ENCODE measurements around the gene OCRL. TPM values are rescaled to one million over a fixed set of nuclear protein-coding genes. Genes with fewer than 3 reads are reported as not detected.

Gene OCRL
- total RNA-seq, 3 donors from 2014 or later: 27.0 to 34.5 (median 30.7) TPM

DNA sequence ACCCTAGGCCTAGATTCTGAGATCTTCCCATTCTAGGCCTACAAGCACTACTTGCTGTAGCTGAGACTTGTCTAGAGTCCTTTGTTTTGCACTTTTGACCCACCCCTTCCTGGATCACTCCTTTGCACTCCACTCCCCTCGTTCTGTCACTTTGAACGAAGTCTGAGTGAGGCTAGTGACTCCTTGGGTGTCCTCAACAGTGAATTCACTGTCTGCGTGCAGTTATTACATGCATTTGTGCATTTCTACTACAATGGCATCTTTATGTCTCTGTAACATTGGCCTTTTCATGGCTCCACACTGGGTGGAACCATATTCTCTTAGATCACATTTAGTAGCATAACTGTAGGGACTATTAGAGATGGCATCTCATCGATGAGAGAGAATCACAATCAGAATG lies 50.5 kb downstream of the OCRL start:
- Histone ChIP-seq H3K4me3 (no peak overlapping the region), H3K9me3 (no peaks in the 10 kb centered on the region), H3K4me1 (ENCODE audit: low read depth) (no peaks in the 10 kb centered on the region), H3K36me3 (ENCODE audit: low read depth) (no peaks in the 10 kb centered on the region)
- DNase-seq: no peak
- ATAC-seq: no peak
- intact Hi-C loops (cut with DNase I, micrococcal nuclease): no loop called here
- TF ChIP-seq, protein P1, sequence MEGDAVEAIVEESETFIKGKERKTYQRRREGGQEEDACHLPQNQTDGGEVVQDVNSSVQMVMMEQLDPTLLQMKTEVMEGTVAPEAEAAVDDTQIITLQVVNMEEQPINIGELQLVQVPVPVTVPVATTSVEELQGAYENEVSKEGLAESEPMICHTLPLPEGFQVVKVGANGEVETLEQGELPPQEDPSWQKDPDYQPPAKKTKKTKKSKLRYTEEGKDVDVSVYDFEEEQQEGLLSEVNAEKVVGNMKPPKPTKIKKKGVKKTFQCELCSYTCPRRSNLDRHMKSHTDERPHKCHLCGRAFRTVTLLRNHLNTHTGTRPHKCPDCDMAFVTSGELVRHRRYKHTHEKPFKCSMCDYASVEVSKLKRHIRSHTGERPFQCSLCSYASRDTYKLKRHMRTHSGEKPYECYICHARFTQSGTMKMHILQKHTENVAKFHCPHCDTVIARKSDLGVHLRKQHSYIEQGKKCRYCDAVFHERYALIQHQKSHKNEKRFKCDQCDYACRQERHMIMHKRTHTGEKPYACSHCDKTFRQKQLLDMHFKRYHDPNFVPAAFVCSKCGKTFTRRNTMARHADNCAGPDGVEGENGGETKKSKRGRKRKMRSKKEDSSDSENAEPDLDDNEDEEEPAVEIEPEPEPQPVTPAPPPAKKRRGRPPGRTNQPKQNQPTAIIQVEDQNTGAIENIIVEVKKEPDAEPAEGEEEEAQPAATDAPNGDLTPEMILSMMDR (IDR thresholded peaks at IDR 0.05): no peak

DNA sequence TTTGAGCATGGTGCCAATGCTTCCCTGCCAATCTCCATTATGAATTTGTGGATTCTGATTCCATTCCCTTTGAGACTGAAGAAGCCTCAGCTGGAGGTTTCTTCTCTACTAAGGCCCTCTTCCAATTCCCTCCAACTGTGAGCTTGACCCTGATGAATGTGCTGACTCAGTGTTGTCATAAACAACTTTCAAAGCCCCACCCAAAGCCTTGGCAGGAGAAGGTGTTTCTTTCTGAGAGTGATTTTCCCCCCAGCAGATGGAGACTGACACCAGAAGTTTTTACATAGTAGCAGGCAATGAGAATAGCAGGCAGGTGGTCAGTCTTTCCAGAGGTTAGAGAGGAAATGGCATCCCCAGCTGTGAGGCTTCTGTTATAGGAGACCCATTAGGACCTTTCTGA lies 53.1 kb downstream of the OCRL start:
- TF ChIP-seq, protein P1 (IDR thresholded peaks at IDR 0.05): no peak
- no peaks in the 10 kb centered on the region for H3K4me1 ChIP-seq (ENCODE audit: low read depth)
- ATAC-seq (peak; percentile 42), DNase-seq (peak in 1 of 3 donors; percentile 28)
- intact Hi-C loops (cut with DNase I, micrococcal nuclease): no loop called here
- H3K4me3 ChIP-seq: no peak overlapping the region
- no peaks in the 10 kb centered on the region for H3K36me3 ChIP-seq (ENCODE audit: low read depth)
- no peaks in the 10 kb centered on the region for H3K9me3 ChIP-seq

DNA sequence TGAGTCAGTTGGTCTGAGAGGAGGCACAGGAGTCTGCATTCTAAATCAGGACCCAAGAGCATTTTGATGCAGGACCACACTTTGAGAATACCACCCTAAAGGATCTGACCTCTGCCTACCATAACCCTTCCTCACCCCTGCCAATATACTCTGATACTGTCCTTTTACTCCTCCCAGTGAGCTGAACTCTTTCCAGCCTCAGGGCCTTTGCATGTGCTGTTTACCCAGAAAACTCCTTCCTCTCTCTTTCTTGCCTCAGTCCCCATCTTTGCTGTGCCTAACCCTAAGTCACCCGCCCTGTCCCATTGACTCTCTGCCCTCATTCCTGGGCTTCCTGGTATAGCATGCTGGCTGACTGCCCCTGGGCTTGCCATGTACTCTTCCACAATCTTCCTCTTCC lies 54.7 kb downstream of the OCRL start:
- TF ChIP-seq, protein P1 (IDR thresholded peaks at IDR 0.05): no peak
- no peak for DNase-seq
- Histone ChIP-seq H3K4me3 (no peak overlapping the region), H3K4me1 (ENCODE audit: low read depth) (no peaks in the 10 kb centered on the region), H3K9me3 (no peaks in the 10 kb centered on the region), H3K36me3 (ENCODE audit: low read depth) (no peaks in the 10 kb centered on the region)
- intact Hi-C loops (cut with DNase I, micrococcal nuclease): no loop called here
- no peak for ATAC-seq

DNA sequence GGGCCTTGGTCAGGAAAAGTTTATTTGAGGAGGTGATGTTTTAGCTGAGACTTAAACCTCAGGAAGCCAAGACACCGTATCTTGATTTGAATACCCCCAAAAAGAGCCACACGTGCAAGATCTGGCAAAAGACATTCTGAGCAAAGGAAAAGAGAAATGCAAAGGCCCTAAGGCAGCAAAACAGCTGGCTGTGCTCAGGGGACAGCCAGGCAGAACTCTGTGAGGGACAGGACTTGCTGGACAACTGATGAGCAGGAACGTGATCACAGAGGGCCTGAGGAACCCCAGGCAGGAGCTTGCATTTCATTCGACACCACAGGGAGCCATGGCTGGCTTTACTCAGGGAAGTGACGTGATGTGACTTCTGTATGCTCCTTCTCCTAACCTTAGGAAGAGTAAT lies 56.0 kb downstream of the OCRL start:
- H3K4me3 ChIP-seq: no peak overlapping the region
- ATAC-seq (no peak), DNase-seq (no peak)
- H3K9me3 ChIP-seq: no peaks in the 10 kb centered on the region
- H3K36me3 ChIP-seq (ENCODE audit: low read depth): no peaks in the 10 kb centered on the region
- TF ChIP-seq, protein P1 (IDR thresholded peaks at IDR 0.05): no peak
- no peaks in the 10 kb centered on the region for H3K4me1 ChIP-seq (ENCODE audit: low read depth)
- intact Hi-C loops (cut with DNase I, micrococcal nuclease): no loop called here

DNA sequence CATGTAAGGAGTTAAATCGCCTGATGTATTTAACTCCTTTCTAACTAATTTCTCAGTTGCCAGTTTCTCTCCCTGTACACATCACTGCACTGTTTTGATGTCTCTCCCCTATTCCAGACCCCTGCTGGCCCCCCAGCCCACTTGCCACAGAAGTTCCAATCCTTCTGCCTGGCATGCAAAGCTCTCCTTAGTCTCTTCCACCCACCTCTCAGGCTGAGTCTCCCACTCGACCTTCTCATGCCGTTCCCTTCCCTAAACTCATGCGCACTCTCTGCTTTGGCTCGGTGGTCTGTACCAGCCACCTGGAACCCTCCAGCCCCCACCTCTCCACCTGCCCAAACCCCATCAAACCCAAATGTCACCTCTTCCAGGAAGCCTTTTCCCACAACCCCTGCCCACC lies 57.8 kb downstream of the OCRL start:
- no peak for ATAC-seq
- no peaks in the 10 kb centered on the region for H3K9me3 ChIP-seq
- intact Hi-C loops (cut with DNase I, micrococcal nuclease): no loop called here
- no peaks in the 10 kb centered on the region for H3K4me1 ChIP-seq (ENCODE audit: low read depth)
- H3K4me3 ChIP-seq: no peak overlapping the region
- TF ChIP-seq, protein P1 (IDR thresholded peaks at IDR 0.05): no peak
- no peak for DNase-seq
- no peaks in the 10 kb centered on the region for H3K36me3 ChIP-seq (ENCODE audit: low read depth)

DNA sequence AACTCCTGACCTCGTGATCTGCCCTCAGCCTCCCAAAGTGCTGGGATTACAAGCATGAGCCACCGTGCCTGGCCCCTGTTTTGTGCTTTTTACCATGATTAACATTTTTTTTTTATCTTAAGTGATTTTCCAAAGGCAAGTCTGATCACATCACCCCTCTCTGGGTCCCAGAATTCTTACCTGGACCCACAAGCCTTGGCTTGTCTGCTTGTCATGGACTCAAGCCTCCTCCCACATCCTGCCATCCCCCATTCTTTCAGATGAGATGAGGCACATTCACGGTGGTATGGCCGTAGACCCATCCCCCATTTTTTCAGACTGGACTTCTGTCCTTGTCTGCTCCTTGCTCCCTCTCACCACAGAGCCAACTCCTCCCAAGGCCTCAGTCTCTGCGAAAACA lies 59.4 kb downstream of the OCRL start:
- H3K36me3 ChIP-seq (ENCODE audit: low read depth): no peaks in the 10 kb centered on the region
- TF ChIP-seq, protein P1 (IDR thresholded peaks at IDR 0.05): no peak
- DNase-seq (no peak), ATAC-seq (no peak)
- intact Hi-C loops (cut with DNase I, micrococcal nuclease): no loop called here
- H3K9me3 ChIP-seq: no peaks in the 10 kb centered on the region
- no peak overlapping the region for H3K4me3 ChIP-seq
- H3K4me1 ChIP-seq (ENCODE audit: low read depth): peaks cover 4% of the 10 kb centered on the region

Measured in mucosa of descending colon (tissue), 3 donors.